DMS53 treated with DMSO at 0.1 percent for 48 hours (cell line): Measurements from ENCODE around the gene NHS.
A peak's percentile ranks its signal among the peaks of the same experiment; 100 is the strongest.

Experiments
- DNase-seq: peaks from one replicate; lab custom pipeline; 2025; ENCODE audit not compliant: unreplicated experiment; lab: John Stamatoyannopoulos, UW

The NHS gene

GRCh38 chrX:17403972-17404371 lies 29.0 kb downstream of the NHS start:
- DNase-seq, result no peak

GRCh38 chrX:17405225-17405969 lies 30.4 kb downstream of the NHS start:
- DNase-seq, result no peak

- no peak for DNase-seq
Observed at GRCh38 chrX:17409566-17410290, 34.7 kb downstream of the NHS start.

GRCh38 chrX:17410651-17411050 lies 35.7 kb downstream of the NHS start:
- no peak for DNase-seq

GRCh38 chrX:17411205-17411604 lies 36.2 kb downstream of the NHS start:
- DNase-seq, result no peak

- peak; percentile 36 for DNase-seq
Observed at GRCh38 chrX:17412692-17413091, 37.7 kb downstream of the NHS start.

GRCh38 chrX:17413228-17413627 lies 38.2 kb downstream of the NHS start:
- no peak for DNase-seq

- DNase-seq, result no peak
Observed at GRCh38 chrX:17414027-17414658, 39.1 kb downstream of the NHS start.

GRCh38 chrX:17414839-17415238 lies 39.8 kb downstream of the NHS start:
- DNase-seq, result no peak

- DNase-seq, result no peak
Observed at GRCh38 chrX:17415242-17415810, 40.3 kb downstream of the NHS start.

- DNase-seq, result no peak
Observed at GRCh38 chrX:17417372-17417771, 42.4 kb downstream of the NHS start.

GRCh38 chrX:17425136-17425535 lies 50.1 kb downstream of the NHS start:
- no peak for DNase-seq

- no peak for DNase-seq
Observed at GRCh38 chrX:17425551-17425950, 50.6 kb downstream of the NHS start.

GRCh38 chrX:17431171-17431570 lies 56.2 kb downstream of the NHS start:
- no peak for DNase-seq

- peak; percentile 24 for DNase-seq
Observed at GRCh38 chrX:17432158-17432557, 57.2 kb downstream of the NHS start.

GRCh38 chrX:17433965-17434364 lies 59.0 kb downstream of the NHS start:
- DNase-seq, result no peak

GRCh38 chrX:17435476-17435875 lies 60.5 kb downstream of the NHS start:
- no peak for DNase-seq

- DNase-seq, result no peak
Observed at GRCh38 chrX:17438221-17438620, 63.2 kb downstream of the NHS start.

GRCh38 chrX:17440258-17440657 lies 65.3 kb downstream of the NHS start:
- no peak for DNase-seq

GRCh38 chrX:17440836-17441235 lies 65.8 kb downstream of the NHS start:
- DNase-seq, result no peak

GRCh38 chrX:17441965-17442364 lies 67.0 kb downstream of the NHS start:
- DNase-seq, result no peak

GRCh38 chrX:17442898-17443297 lies 67.9 kb downstream of the NHS start:
- DNase-seq, result no peak
